Colon (tissue), 2 donors: ENCODE results near the gene PACS1.

Experiments used
- FAIRE-seq: peaks from 2 replicates; lab custom pipeline; 2012; peaks lifted over from hg19 to GRCh38; lab: Jason Lieb, UNC
- donor health status: control.
- donor health status: control.

The PACS1 gene

GRCh38 chr11:66291303-66291705, 221.2 kb downstream of the PACS1 start:
- FAIRE-seq, result no peak

GRCh38 chr11:66291706-66292542, 221.9 kb downstream of the PACS1 start, which contains the start of gene TMEM151A:
TMEM151A (plus strand) TSS chr11:66291894; CDS start chr11:66292014, 120 bp downstream.
- FAIRE-seq, result no peak

GRCh38 chr11:66292543-66293332, 222.7 kb downstream of the PACS1 start:
- FAIRE-seq, result no peak

GRCh38 chr11:66293352-66293751, 223.3 kb downstream of the PACS1 start:
- no peak for FAIRE-seq

GRCh38 chr11:66293777-66294625, 223.9 kb downstream of the PACS1 start:
- no peak for FAIRE-seq
